Measurements from ENCODE around the gene ZNF335. TPM values are rescaled to one million over a fixed set of nuclear protein-coding genes. Genes with fewer than 3 reads are reported as not detected.

The ZNF335 gene
- total RNA-seq, 4 donors from 2014 or later = 14.5 to 29.1 (median 19.7) TPM

GRCh38 chr20:45970646-45971424, 1.2 kb downstream of the ZNF335 start:
- DNase-seq (ENCODE audit: low spot score) (no peak), ATAC-seq (ENCODE audit: low FRiP score) (no peak)
- TF ChIP-seq, protein P1, sequence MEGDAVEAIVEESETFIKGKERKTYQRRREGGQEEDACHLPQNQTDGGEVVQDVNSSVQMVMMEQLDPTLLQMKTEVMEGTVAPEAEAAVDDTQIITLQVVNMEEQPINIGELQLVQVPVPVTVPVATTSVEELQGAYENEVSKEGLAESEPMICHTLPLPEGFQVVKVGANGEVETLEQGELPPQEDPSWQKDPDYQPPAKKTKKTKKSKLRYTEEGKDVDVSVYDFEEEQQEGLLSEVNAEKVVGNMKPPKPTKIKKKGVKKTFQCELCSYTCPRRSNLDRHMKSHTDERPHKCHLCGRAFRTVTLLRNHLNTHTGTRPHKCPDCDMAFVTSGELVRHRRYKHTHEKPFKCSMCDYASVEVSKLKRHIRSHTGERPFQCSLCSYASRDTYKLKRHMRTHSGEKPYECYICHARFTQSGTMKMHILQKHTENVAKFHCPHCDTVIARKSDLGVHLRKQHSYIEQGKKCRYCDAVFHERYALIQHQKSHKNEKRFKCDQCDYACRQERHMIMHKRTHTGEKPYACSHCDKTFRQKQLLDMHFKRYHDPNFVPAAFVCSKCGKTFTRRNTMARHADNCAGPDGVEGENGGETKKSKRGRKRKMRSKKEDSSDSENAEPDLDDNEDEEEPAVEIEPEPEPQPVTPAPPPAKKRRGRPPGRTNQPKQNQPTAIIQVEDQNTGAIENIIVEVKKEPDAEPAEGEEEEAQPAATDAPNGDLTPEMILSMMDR (IDR thresholded peaks at IDR 0.05) = no peak

DNA sequence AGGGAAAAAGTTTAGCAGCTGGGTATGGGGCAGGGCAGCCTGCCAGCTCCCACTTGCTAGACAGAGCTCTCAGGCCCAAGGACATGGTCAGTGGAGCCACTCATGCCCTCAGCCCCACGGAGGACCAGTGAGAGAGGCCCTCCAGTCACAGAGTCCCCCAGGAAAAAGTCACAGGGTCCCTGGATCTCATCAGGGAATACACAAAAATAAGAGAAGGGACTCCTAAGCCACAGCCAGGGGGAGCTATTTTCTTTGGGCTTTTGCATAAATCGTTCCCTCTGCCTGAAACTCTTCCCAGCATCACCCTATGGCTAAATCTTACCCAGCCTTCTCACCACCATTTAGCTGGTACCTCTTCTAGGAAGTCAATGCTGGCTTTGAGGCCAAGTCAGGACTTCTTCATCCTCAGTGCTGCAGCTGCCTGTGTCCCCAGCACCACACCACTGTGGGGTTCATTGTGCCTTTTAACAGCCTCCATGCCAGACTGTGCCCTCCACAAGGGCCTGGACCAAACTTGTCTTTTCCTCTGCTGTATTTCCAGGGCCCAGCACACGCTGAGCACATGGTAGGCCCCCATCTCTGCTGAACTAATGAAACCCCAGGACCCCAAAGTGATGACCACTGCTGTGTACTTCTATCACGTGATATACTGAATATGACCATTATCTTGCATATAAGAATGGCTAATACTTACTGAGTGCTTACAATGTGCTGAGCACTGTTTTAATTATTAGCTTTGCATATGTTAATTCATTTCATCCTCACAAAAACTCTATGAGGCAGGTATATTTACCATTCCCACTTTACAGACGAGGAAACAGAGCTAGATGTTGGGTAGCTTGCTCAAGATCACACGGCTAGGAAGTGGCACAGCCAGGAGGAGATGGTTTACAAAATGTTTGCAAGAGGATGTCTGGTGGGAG, 2.0 kb downstream of the ZNF335 start:
- ATAC-seq (ENCODE audit: low FRiP score) (no peak), DNase-seq (ENCODE audit: low spot score) (peak; percentile 18)
- TF ChIP-seq, protein P1 (IDR thresholded peaks at IDR 0.05) = no peak

- DNase-seq (ENCODE audit: low spot score) (no peak), ATAC-seq (ENCODE audit: low FRiP score) (no peak)
- TF ChIP-seq, protein P1 (IDR thresholded peaks at IDR 0.05) = no peak
Observed at GRCh38 chr20:45968801-45969711, 2.9 kb downstream of the ZNF335 start.

- ATAC-seq (ENCODE audit: low FRiP score) (no peak), DNase-seq (ENCODE audit: low spot score) (no peak)
- TF ChIP-seq, protein P1 (IDR thresholded peaks at IDR 0.05) = no peak
Observed at GRCh38 chr20:45968081-45968671, 3.8 kb downstream of the ZNF335 start.

- TF ChIP-seq, protein P1 (IDR thresholded peaks at IDR 0.05) = no peak
- no peak for DNase-seq (ENCODE audit: low spot score)
- no peak for ATAC-seq (ENCODE audit: low FRiP score)
Observed at GRCh38 chr20:45967551-45968080, 4.4 kb downstream of the ZNF335 start.
